HG03039 (cell line): ENCODE data around the gene NCOA1.
"Not testable (repeated sequence)": the region's sequence is repeated elsewhere in the genome, so short reads cannot be mapped to it uniquely, and the experiment has no call there.

ENCODE experiments used
- ATAC-seq: cut with Tn5 transposase; IDR thresholded peaks from one replicate; pipeline ENCODE4 v1.9.1; 2021; ENCODE audit warnings: mild to moderate bottlenecking, moderate library complexity; ENCODE audit not compliant: unreplicated experiment

NCOA1 gene

GRCh38 chr2:24473626-24474025 is 17.4 kb upstream of the NCOA1 start:
- ATAC-seq, result no peak

GRCh38 chr2:24474053-24474452 is 17.0 kb upstream of the NCOA1 start:
- no peak for ATAC-seq

- no peak for ATAC-seq
These were observed 13.8 kb upstream of the NCOA1 start for GRCh38 chr2:24477229-24477628.

- ATAC-seq, result no peak
These were observed 12.8 kb upstream of the NCOA1 start for GRCh38 chr2:24478243-24478642.

GRCh38 chr2:24480245-24480644 is 10.8 kb upstream of the NCOA1 start:
- ATAC-seq, result no peak

GRCh38 chr2:24482251-24482971 is 8.6 kb upstream of the NCOA1 start:
- ATAC-seq, result no peak

GRCh38 chr2:24482972-24483300 is 8.1 kb upstream of the NCOA1 start:
- ATAC-seq, result no peak

GRCh38 chr2:24484677-24485076 is 6.4 kb upstream of the NCOA1 start:
- ATAC-seq, result not testable (repeated sequence)

GRCh38 chr2:24485197-24485596 is 5.9 kb upstream of the NCOA1 start:
- no peak for ATAC-seq

GRCh38 chr2:24486636-24487205 is 4.3 kb upstream of the NCOA1 start:
- ATAC-seq, result no peak

GRCh38 chr2:24489465-24490180 is 1.4 kb upstream of the NCOA1 start:
- no peak for ATAC-seq

- no peak for ATAC-seq
These were observed 819 bp upstream of the NCOA1 start for GRCh38 chr2:24490181-24490689.

- peak; percentile 35 for ATAC-seq
These were observed 727 bp downstream of the NCOA1 start for GRCh38 chr2:24491542-24492420.

GRCh38 chr2:24492421-24493279 is 1.6 kb downstream of the NCOA1 start:
- no peak for ATAC-seq

- ATAC-seq, result no peak
These were observed 2.7 kb downstream of the NCOA1 start for GRCh38 chr2:24493713-24494112.

GRCh38 chr2:24494410-24494809 is 3.4 kb downstream of the NCOA1 start:
- ATAC-seq, result no peak

GRCh38 chr2:24495451-24495850 is 4.4 kb downstream of the NCOA1 start:
- ATAC-seq, result no peak

- ATAC-seq, result no peak
These were observed 5.9 kb downstream of the NCOA1 start for GRCh38 chr2:24496959-24497358.

- no peak for ATAC-seq
These were observed 6.6 kb downstream of the NCOA1 start for GRCh38 chr2:24497685-24498084.

- ATAC-seq, result no peak
These were observed 7.1 kb downstream of the NCOA1 start for GRCh38 chr2:24498121-24498520.
